Measurements from ENCODE around the gene MALSU1.

The MALSU1 gene

DNA sequence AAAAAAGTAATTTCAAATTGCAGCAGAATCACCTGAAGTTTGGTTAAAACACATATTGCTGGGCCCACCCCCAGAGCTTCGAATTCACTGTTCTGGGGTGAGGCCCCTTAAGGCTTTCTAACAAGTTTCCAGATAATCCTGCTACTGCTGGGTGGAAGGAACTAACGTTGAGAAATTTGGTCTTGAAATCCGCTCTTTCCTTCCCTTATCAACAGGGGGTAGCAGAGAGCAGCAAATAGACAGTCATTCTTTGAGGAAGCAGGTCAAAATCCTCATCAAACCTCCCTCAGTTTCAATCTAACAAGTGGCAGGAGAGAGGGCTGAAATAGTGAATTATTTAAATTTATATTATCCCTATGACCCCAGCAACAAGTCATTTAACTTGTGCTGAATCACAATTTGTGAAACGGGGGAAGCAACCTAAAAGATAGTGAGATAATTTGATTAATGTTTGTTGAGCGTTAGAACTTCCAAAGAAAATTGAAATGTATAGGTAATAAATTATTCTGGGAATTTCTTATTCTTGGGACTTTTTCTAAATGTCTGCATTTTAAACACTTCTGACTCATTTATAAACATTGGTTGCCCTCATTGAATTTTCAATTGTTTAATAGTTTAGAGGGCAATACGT lies 21.7 kb upstream of the MALSU1 start:
- Histone ChIP-seq H3K4me3 (ENCODE audit: low read length) (no peak overlapping the region), H3K4me1 (ENCODE audit: low read length) (peaks cover 13% of the 10 kb centered on the region), H3K27me3 (ENCODE audit: low read depth, low read length) (no peaks in the 10 kb centered on the region), H3K9ac (ENCODE audit: low read length) (no peak overlapping the region), H3K4me2 (ENCODE audit: low read length) (peak overlapping the region; percentile 9; the same call in 1 of the 2 replicates), H3K27ac (ENCODE audit: low read length) (no peak overlapping the region), H3K9me3 (ENCODE audit: insufficient read depth, low read length) (no peaks in the 10 kb centered on the region), H2AFZ (ENCODE audit: low read depth, low read length) (0 out of 2 replicates have a peak overlapping the region, but pooled peaks have one; percentile 12), H3K36me3 (replicated peaks; ENCODE audit: low read depth, low read length) (no peaks in the 10 kb centered on the region), H4K20me1 (ENCODE audit: insufficient read depth, low read length) (no peaks in the 10 kb centered on the region), H3K79me2 (ENCODE audit: low read length) (no peaks in the 10 kb centered on the region)
- no peak for TF ChIP-seq EZH2phosphoT487 (IDR thresholded peaks at IDR 0.05; ENCODE audit: low read depth)
- TF ChIP-seq, protein P1, sequence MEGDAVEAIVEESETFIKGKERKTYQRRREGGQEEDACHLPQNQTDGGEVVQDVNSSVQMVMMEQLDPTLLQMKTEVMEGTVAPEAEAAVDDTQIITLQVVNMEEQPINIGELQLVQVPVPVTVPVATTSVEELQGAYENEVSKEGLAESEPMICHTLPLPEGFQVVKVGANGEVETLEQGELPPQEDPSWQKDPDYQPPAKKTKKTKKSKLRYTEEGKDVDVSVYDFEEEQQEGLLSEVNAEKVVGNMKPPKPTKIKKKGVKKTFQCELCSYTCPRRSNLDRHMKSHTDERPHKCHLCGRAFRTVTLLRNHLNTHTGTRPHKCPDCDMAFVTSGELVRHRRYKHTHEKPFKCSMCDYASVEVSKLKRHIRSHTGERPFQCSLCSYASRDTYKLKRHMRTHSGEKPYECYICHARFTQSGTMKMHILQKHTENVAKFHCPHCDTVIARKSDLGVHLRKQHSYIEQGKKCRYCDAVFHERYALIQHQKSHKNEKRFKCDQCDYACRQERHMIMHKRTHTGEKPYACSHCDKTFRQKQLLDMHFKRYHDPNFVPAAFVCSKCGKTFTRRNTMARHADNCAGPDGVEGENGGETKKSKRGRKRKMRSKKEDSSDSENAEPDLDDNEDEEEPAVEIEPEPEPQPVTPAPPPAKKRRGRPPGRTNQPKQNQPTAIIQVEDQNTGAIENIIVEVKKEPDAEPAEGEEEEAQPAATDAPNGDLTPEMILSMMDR (IDR thresholded peaks at IDR 0.05; ENCODE audit: low read depth, low read length): peak; percentile 59

DNA sequence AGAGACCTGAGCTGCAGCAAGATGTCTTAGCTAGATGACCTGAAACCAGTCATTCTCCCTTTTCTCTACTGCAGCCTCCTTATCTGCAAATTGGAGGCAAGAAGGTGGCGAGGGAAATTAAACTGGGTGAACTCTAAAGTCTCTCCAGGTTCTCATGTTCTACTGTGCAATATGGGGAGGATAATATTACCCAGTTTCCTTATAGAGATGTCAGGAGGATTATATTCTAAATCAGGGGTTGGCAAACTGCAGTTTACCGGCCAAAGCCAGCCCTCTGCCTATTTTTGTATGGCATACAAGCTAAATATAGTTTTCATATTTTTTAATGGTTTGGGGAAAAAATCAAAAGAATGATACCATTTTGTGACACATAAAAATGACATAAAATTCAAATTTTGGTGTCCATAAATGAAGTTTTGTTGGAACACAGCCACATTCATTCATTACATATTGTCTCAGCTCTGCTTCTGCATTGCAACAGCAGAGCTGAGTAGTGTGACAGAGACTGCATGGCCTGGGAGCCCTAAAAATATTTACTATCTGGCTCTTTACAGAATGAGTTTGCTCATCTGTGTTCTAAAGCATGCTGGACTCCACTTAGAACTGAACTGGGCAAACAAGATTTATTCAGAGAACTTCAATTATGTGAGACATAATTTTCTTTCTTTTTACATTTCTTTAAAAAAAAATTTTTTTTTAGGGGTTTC lies 19.2 kb upstream of the MALSU1 start:
- Histone ChIP-seq H2AFZ (ENCODE audit: low read depth, low read length) (no peak overlapping the region), H3K4me1 (ENCODE audit: low read length) (no peaks in the 10 kb centered on the region), H3K36me3 (replicated peaks; ENCODE audit: low read depth, low read length) (no peaks in the 10 kb centered on the region), H3K9ac (ENCODE audit: low read length) (no peak overlapping the region), H3K27ac (ENCODE audit: low read length) (no peak overlapping the region), H3K27me3 (ENCODE audit: low read depth, low read length) (no peaks in the 10 kb centered on the region), H3K4me3 (ENCODE audit: low read length) (no peak overlapping the region), H3K79me2 (ENCODE audit: low read length) (no peaks in the 10 kb centered on the region), H3K4me2 (ENCODE audit: low read length) (no peak overlapping the region), H4K20me1 (ENCODE audit: insufficient read depth, low read length) (no peaks in the 10 kb centered on the region), H3K9me3 (ENCODE audit: insufficient read depth, low read length) (no peaks in the 10 kb centered on the region)
- TF ChIP-seq, protein P1 (IDR thresholded peaks at IDR 0.05; ENCODE audit: low read depth, low read length): no peak
- no peak for TF ChIP-seq EZH2phosphoT487 (IDR thresholded peaks at IDR 0.05; ENCODE audit: low read depth)

DNA sequence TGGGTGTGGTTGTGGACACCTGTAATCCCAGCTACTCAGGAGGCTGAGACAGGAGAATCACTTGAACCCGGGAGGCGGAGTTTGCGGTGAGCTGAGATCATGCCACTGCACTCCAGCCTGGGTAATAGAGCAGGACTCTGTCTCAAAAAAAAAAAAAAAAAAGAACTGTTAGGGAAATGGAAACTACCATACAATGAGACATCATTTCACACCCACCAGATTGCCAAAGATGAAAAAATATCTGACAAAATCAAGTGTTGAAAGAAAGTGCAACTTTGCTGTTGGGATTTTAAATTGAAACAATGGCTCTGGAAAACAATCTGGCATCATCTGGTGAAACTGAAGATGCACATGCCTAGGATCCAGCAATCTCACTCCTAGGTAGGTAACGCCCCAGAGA lies 16.1 kb upstream of the MALSU1 start:
- Histone ChIP-seq H4K20me1 (ENCODE audit: insufficient read depth, low read length) (no peaks in the 10 kb centered on the region), H3K79me2 (ENCODE audit: low read length) (no peaks in the 10 kb centered on the region), H3K4me2 (ENCODE audit: low read length) (no peak overlapping the region), H3K9me3 (ENCODE audit: insufficient read depth, low read length) (no peaks in the 10 kb centered on the region), H3K27me3 (ENCODE audit: low read depth, low read length) (no peaks in the 10 kb centered on the region), H3K9ac (ENCODE audit: low read length) (no peak overlapping the region), H3K36me3 (replicated peaks; ENCODE audit: low read depth, low read length) (no peaks in the 10 kb centered on the region), H3K27ac (ENCODE audit: low read length) (no peak overlapping the region), H3K4me3 (ENCODE audit: low read length) (no peak overlapping the region), H2AFZ (ENCODE audit: low read depth, low read length) (no peak overlapping the region), H3K4me1 (ENCODE audit: low read length) (no peaks in the 10 kb centered on the region)
- TF ChIP-seq, protein P1 (IDR thresholded peaks at IDR 0.05; ENCODE audit: low read depth, low read length): no peak
- TF ChIP-seq EZH2phosphoT487 (IDR thresholded peaks at IDR 0.05; ENCODE audit: low read depth): no peak

DNA sequence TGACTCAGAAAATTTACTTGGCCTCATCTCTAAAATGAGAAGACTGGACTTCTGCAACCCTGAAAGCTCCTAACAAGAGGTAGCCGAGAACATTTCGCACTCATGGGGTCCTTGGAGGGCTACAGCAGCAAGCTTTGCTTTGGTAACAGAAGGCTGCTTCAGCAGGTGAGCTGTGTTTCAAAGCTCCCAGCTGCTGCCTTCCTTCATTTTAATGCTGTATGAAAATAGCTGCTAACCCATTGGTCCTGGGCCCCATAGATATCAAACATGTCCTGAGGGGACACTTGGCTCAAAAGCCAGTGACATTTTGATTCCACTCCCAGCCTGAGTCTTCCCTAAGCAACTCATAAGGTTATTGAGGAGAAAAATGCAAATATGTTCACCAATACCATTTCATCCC lies 14.3 kb upstream of the MALSU1 start:
- no peaks in the 10 kb centered on the region for H3K4me1 ChIP-seq (ENCODE audit: low read length)
- H3K4me2 ChIP-seq (ENCODE audit: low read length): no peak overlapping the region
- no peak overlapping the region for H3K27ac ChIP-seq (ENCODE audit: low read length)
- H3K9me3 ChIP-seq (ENCODE audit: insufficient read depth, low read length): no peaks in the 10 kb centered on the region
- H4K20me1 ChIP-seq (ENCODE audit: insufficient read depth, low read length): no peaks in the 10 kb centered on the region
- no peaks in the 10 kb centered on the region for H3K27me3 ChIP-seq (ENCODE audit: low read depth, low read length)
- no peak overlapping the region for H2AFZ ChIP-seq (ENCODE audit: low read depth, low read length)
- H3K9ac ChIP-seq (ENCODE audit: low read length): no peak overlapping the region
- no peaks in the 10 kb centered on the region for H3K36me3 ChIP-seq (replicated peaks; ENCODE audit: low read depth, low read length)
- no peak overlapping the region for H3K4me3 ChIP-seq (ENCODE audit: low read length)
- no peaks in the 10 kb centered on the region for H3K79me2 ChIP-seq (ENCODE audit: low read length)
- TF ChIP-seq, protein P1 (IDR thresholded peaks at IDR 0.05; ENCODE audit: low read depth, low read length): no peak
- no peak for TF ChIP-seq EZH2phosphoT487 (IDR thresholded peaks at IDR 0.05; ENCODE audit: low read depth)

All from OCI-LY3 (cell line).